ENCODE measurements around the gene TPGS1. TPM values are rescaled to one million over a fixed set of nuclear protein-coding genes. Genes with fewer than 3 reads are reported as not detected.

Gene TPGS1
- total RNA-seq, 1 donor from 2014 or later = 52.7 TPM

- TF ChIP-seq, protein P1, sequence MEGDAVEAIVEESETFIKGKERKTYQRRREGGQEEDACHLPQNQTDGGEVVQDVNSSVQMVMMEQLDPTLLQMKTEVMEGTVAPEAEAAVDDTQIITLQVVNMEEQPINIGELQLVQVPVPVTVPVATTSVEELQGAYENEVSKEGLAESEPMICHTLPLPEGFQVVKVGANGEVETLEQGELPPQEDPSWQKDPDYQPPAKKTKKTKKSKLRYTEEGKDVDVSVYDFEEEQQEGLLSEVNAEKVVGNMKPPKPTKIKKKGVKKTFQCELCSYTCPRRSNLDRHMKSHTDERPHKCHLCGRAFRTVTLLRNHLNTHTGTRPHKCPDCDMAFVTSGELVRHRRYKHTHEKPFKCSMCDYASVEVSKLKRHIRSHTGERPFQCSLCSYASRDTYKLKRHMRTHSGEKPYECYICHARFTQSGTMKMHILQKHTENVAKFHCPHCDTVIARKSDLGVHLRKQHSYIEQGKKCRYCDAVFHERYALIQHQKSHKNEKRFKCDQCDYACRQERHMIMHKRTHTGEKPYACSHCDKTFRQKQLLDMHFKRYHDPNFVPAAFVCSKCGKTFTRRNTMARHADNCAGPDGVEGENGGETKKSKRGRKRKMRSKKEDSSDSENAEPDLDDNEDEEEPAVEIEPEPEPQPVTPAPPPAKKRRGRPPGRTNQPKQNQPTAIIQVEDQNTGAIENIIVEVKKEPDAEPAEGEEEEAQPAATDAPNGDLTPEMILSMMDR (IDR thresholded peaks at IDR 0.05; ENCODE audit: insufficient read depth, low read length, poor library complexity, severe bottlenecking) = peak; percentile 17
- DNase-seq (ENCODE audit: low read depth) = no peak
- no peaks in the 10 kb centered on the region for H3K36me3 ChIP-seq (ENCODE audit: control insufficient read depth, insufficient read depth, low read length)
- peaks cover 11% of the 10 kb centered on the region for H3K27me3 ChIP-seq (ENCODE audit: control insufficient read depth, insufficient read depth, low read length)
- H3K4me3 ChIP-seq (ENCODE audit: low read depth, low read length) = no peak overlapping the region
These were observed 40.8 kb downstream of the TPGS1 start for GRCh38 chr19:547836-548720.

- TF ChIP-seq, protein P1 (IDR thresholded peaks at IDR 0.05; ENCODE audit: insufficient read depth, low read length, poor library complexity, severe bottlenecking) = peak; percentile 2
- no peak overlapping the region for H3K4me3 ChIP-seq (ENCODE audit: low read depth, low read length)
- DNase-seq (ENCODE audit: low read depth) = no peak
- peaks cover 11% of the 10 kb centered on the region for H3K27me3 ChIP-seq (ENCODE audit: control insufficient read depth, insufficient read depth, low read length)
- H3K36me3 ChIP-seq (ENCODE audit: control insufficient read depth, insufficient read depth, low read length) = no peaks in the 10 kb centered on the region
These were observed 41.9 kb downstream of the TPGS1 start for GRCh38 chr19:548886-549830.

DNA sequence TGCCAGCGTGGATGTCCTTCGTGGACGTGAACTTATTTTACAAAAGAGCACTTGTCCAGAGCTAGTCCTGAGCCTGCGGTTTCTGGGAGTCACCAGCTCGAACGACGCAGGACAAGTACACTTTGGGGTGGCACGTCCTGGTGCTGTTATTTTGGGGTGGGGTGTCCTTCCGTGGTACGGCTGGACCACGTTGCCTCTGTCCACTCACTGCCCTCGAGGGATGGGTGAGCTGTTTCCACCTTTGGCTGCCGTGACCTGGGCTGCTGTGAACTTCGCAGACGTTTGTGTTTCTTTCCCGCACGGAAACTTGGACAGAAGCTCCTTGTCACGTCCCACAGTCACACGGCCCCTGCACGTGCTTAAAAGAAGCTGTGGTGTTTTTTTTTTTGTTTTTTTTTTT, 47.5 kb downstream of the TPGS1 start:
- H3K36me3 ChIP-seq (ENCODE audit: control insufficient read depth, insufficient read depth, low read length) = no peaks in the 10 kb centered on the region
- DNase-seq (ENCODE audit: low read depth) = no peak
- TF ChIP-seq, protein P1 (IDR thresholded peaks at IDR 0.05; ENCODE audit: insufficient read depth, low read length, poor library complexity, severe bottlenecking) = no peak
- H3K27me3 ChIP-seq (ENCODE audit: control insufficient read depth, insufficient read depth, low read length) = peaks cover 4% of the 10 kb centered on the region
- H3K4me3 ChIP-seq (ENCODE audit: low read depth, low read length) = no peak overlapping the region

DNA sequence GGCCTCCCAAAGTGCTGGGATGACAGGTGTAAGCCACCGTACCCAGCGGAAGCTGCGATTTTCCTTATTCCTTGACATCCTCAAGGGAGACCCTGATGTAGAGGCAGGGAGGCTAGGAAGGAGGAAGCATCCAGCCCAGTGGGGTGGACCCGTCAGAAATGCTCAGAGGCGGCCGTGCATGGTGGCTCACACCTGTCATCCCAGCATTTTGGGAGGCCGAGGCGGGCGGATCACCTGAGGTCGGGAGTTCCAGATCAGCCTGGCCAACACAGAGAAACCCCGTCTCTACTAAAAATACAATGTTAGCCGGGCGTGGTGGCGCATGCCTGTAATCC, 48.1 kb downstream of the TPGS1 start:
- TF ChIP-seq, protein P1 (IDR thresholded peaks at IDR 0.05; ENCODE audit: insufficient read depth, low read length, poor library complexity, severe bottlenecking) = no peak
- DNase-seq (ENCODE audit: low read depth) = no peak
- Histone ChIP-seq H3K27me3 (ENCODE audit: control insufficient read depth, insufficient read depth, low read length) (peaks cover 4% of the 10 kb centered on the region), H3K4me3 (ENCODE audit: low read depth, low read length) (no peak overlapping the region), H3K36me3 (ENCODE audit: control insufficient read depth, insufficient read depth, low read length) (no peaks in the 10 kb centered on the region)

DNA sequence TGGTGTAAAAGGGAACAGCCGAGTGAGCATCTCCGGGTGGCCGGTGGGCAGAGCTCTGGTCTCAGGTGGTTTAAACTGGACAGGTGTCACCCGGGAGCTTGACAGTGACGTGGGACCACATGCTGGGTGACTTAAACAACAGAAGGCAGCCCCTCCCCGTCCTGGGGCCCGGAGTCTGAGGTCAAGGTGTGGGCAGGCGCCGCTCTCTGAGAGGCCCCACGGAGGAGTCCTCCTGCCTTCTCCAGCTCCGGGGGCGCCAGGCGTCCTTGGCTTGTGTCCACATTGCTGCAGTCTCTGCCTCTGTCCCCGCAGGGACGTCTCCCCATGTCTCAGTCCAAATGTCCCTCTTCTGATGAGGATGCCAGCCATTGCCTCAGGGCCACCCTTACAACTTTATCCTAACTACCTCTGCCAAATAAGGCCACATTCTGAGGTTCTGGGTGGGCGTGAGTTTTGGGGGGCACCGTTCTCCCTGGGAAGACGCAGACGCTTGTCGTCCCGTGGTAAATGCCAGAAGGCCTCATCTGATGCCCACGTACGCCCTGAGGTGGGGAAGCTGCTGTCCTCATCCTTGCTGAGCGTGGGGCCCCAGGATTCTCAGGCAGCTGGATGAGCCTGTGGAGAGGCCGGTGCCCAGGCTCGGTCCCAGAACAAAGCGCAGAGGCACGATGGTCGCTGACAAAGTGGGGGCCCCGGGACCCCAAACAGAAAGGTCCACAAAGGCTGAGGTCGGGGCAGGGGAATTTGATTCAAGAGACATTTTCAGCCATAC, 49.5 kb downstream of the TPGS1 start:
- Histone ChIP-seq H3K36me3 (ENCODE audit: control insufficient read depth, insufficient read depth, low read length) (no peaks in the 10 kb centered on the region), H3K27me3 (ENCODE audit: control insufficient read depth, insufficient read depth, low read length) (no peaks in the 10 kb centered on the region), H3K4me3 (ENCODE audit: low read depth, low read length) (no peak overlapping the region)
- TF ChIP-seq, protein P1 (IDR thresholded peaks at IDR 0.05; ENCODE audit: insufficient read depth, low read length, poor library complexity, severe bottlenecking) = no peak
- no peak for DNase-seq (ENCODE audit: low read depth)

Data from kidney epithelial cell (primary cell).